ENCODE results near the gene EXOSC5.

- TF ChIP-seq SMC3 (IDR thresholded peaks at IDR 0.05; ENCODE audit: low read depth, low read length): no peak
- no peak for TF ChIP-seq MAX (IDR thresholded peaks at IDR 0.05; ENCODE audit: low read depth)
- TF ChIP-seq CTCF (IDR thresholded peaks at IDR 0.05): no peak
- no peak for TF ChIP-seq JUND (IDR thresholded peaks at IDR 0.05)
- TF ChIP-seq EZH2phosphoT487 (IDR thresholded peaks at IDR 0.05; ENCODE audit: borderline replicate concordance, low read depth): no peak
- TF ChIP-seq POLR2AphosphoS5 (IDR thresholded peaks at IDR 0.05; ENCODE audit: low read depth, low read length): no peak
- no peak for TF ChIP-seq RAD21 (IDR thresholded peaks at IDR 0.05; ENCODE audit: low read length)
- TF ChIP-seq GABPA (IDR thresholded peaks at IDR 0.05; ENCODE audit: low read depth): no peak
- TF ChIP-seq TAF1 (IDR thresholded peaks at IDR 0.05; ENCODE audit: borderline replicate concordance, low read depth, low read length): no peak
- TF ChIP-seq YY1 (IDR thresholded peaks at IDR 0.05; ENCODE audit: low read depth): no peak
- no peak for TF ChIP-seq MEF2A (IDR thresholded peaks at IDR 0.05; ENCODE audit: borderline replicate concordance, low read depth)
- no peak for TF ChIP-seq SIN3A (IDR thresholded peaks at IDR 0.05; ENCODE audit: borderline replicate concordance, low read depth, low read length)
Observed at GRCh38 chr19:41356984-41357739, 40.0 kb downstream of the EXOSC5 start.

Measured in SK-N-SH (cell line).